Fibroblast of lung (primary cell): ENCODE measurements around the gene CRYBG2.

Experiments
- CTCF ChIP-seq, 2 donors: IDR thresholded peaks in 1 of 2; conservative IDR thresholded peaks in 1 of 2; 1 replicate in 1 of 2; 2 replicates in 1 of 2; pipeline ENCODE4 v1.5.1; 2011 to 2012; ENCODE audit warnings: low read length in 2 of 2, control low read depth in 1 of 2, inconsistent platforms in 1 of 2, low read depth in 1 of 2, mild to moderate bottlenecking in 1 of 2
- EZH2 ChIP-seq: IDR thresholded peaks from 2 replicates; pipeline ENCODE4 v1.5.1; 2012; ENCODE audit warnings: low read length, control low read depth, mild to moderate bottlenecking; ENCODE audit errors: missing control alignments

GRCh38 chr1:26281091-26281958, 72.6 kb downstream of the CRYBG2 start:
- TF ChIP-seq CTCF (conservative IDR thresholded peaks at IDR 0.05 in 1 of 2, IDR thresholded peaks at IDR 0.05 in 1 of 2; ENCODE audit: low read depth in 1 of 2, low read length in 2 of 2) (no peak), EZH2 (no peak)
